Ascending aorta (tissue), 2 donors: ENCODE results near the gene TMUB1. TPM values are rescaled to one million over a fixed set of nuclear protein-coding genes. Genes with fewer than 3 reads are reported as not detected.

Source experiments
- DNase-seq, 2 donors: peaks; one replicate each; pipeline ENCODE4 v3.0.0-alpha.2; 2019; ENCODE audit warnings: low spot score in 2 of 2
- H3K27ac ChIP-seq, 2 donors: fragments of 200-600 bp; sonication (generic); one replicate each; pipeline ENCODE4 v1.5.1; 2016 to 2017; ENCODE audit warnings: mild to moderate bottlenecking in 1 of 2
- H3K27me3 ChIP-seq: fragments of 200-600 bp; sonication (generic); one replicate; pipeline ENCODE4 v1.5.1; 2017
- H3K36me3 ChIP-seq, 2 donors: fragments of 200-600 bp; sonication (generic); one replicate each; pipeline ENCODE4 v1.5.1; 2016
- H3K4me1 ChIP-seq, 2 donors: fragments of 200-600 bp; sonication (generic); one replicate each; pipeline ENCODE4 v1.5.1; 2016 to 2017; ENCODE audit warnings: mild to moderate bottlenecking in 1 of 2
- H3K4me3 ChIP-seq, 2 donors: fragments of 200-600 bp; sonication (generic); one replicate each; pipeline ENCODE4 v1.5.1; 2016 to 2017; ENCODE audit warnings: mild to moderate bottlenecking in 1 of 2
- H3K9me3 ChIP-seq, 2 donors: fragments of 200-600 bp; sonication (generic); one replicate each; pipeline ENCODE4 v1.5.1; 2016
- intact Hi-C: fragments of 100-400 bp; cut with DNase I; formaldehyde crosslinking; loops from one replicate; pipeline ENCODE4 v1.15.1; 2023
- total RNA-seq: library from RNA; depleted of rRNA; stranded (reverse); fragments of >200 nt; gene quantifications from one replicate; pipeline ENCODE4 v1.1.0, GENCODE V29; 2016
- TF ChIP-seq, protein P1 (sequence below), 3 experiments: fragments of 200-600 bp in 2 of 3; fragments of 450-650 bp in 1 of 3; sonication (generic) in 2 of 3; IDR thresholded peaks; one replicate each; pipeline ENCODE4 v1.5.1; 2016 to 2019; ENCODE audit warnings: antibody characterized with exemption in 3 of 3, mild to moderate bottlenecking in 1 of 3, moderate library complexity in 1 of 3

The TMUB1 gene
- total RNA-seq, 1 donor from 2014 or later = 143 TPM

- TF ChIP-seq, protein P1, sequence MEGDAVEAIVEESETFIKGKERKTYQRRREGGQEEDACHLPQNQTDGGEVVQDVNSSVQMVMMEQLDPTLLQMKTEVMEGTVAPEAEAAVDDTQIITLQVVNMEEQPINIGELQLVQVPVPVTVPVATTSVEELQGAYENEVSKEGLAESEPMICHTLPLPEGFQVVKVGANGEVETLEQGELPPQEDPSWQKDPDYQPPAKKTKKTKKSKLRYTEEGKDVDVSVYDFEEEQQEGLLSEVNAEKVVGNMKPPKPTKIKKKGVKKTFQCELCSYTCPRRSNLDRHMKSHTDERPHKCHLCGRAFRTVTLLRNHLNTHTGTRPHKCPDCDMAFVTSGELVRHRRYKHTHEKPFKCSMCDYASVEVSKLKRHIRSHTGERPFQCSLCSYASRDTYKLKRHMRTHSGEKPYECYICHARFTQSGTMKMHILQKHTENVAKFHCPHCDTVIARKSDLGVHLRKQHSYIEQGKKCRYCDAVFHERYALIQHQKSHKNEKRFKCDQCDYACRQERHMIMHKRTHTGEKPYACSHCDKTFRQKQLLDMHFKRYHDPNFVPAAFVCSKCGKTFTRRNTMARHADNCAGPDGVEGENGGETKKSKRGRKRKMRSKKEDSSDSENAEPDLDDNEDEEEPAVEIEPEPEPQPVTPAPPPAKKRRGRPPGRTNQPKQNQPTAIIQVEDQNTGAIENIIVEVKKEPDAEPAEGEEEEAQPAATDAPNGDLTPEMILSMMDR (IDR thresholded peaks at IDR 0.05) = no peak
- H3K27me3 ChIP-seq = no peaks in the 10 kb centered on the region
- no peaks in the 10 kb centered on the region for H3K9me3 ChIP-seq
- intact Hi-C loops = no loop called here
- peak overlapping the region in 1 of 2 donors; percentile 41 for H3K4me3 ChIP-seq
- DNase-seq = no peak
- H3K27ac ChIP-seq = no peak overlapping the region
- peaks cover 29 to 40% of the 10 kb centered on the region in 2 donors for H3K36me3 ChIP-seq
- H3K4me1 ChIP-seq = peaks cover 0 to 2% of the 10 kb centered on the region in 2 donors
Observed at GRCh38 chr7:151115836-151116418, 32.6 kb upstream of the TMUB1 start.

DNA sequence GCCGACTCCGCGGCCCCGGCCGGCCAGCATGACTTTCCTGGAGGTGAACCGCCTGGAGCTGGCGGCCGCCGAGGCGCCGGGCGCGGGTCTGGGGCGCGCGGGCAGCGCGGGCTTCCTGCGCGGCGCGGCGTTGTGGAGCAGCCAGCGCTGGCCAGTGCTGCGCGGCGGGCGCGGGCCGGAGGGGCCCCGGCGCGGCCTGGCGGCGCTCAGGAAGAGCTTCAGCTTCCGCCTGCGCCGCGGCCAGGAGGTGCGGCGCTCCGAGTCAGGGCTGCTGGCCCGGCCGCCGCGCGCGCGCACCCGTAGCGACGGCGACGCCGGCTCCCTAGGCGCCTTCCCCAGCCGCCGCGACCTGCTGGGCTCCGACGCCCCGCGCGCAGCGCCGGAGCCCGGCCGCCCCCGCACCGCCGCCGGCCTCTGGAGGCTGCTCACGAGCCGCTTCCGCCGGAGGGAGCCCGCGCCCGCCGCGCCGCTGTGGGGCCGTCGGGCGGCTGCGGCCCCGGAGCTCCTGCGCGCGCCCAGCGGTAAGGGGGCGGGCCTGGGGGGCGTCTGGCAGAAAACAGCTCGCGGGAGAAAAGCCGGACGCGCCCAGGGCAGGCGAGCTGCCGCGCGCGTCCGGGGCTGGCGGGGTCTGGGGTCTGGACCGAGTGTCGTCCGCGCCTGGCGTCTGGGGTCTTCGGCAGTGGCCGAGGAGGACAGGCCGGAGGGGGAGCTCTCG is 32.0 kb upstream of the TMUB1 start:
- TF ChIP-seq, protein P1 (IDR thresholded peaks at IDR 0.05) = no peak
- Histone ChIP-seq H3K4me3 (peak overlapping the region in 1 of 2 donors; percentile 41), H3K9me3 (no peaks in the 10 kb centered on the region), H3K36me3 (peaks cover 24 to 34% of the 10 kb centered on the region in 2 donors), H3K27me3 (no peaks in the 10 kb centered on the region), H3K27ac (no peak overlapping the region), H3K4me1 (peaks cover 0 to 2% of the 10 kb centered on the region in 2 donors)
- no peak for DNase-seq
- intact Hi-C loops = no loop called here

GRCh38 chr7:151114151-151115090 is 31.1 kb upstream of the TMUB1 start:
- Histone ChIP-seq H3K4me3 (peak overlapping the region in 1 of 2 donors; percentile 41), H3K27me3 (no peaks in the 10 kb centered on the region), H3K9me3 (no peaks in the 10 kb centered on the region), H3K4me1 (peaks cover 0 to 2% of the 10 kb centered on the region in 2 donors), H3K27ac (no peak overlapping the region), H3K36me3 (peaks cover 16 to 25% of the 10 kb centered on the region in 2 donors)
- TF ChIP-seq, protein P1 (IDR thresholded peaks at IDR 0.05) = no peak
- DNase-seq = no peak
- intact Hi-C loops = loop anchor here (5.0 kb wide), 1 partner anchor 102 kb away; no protein-coding TSS in a partner anchor

DNA sequence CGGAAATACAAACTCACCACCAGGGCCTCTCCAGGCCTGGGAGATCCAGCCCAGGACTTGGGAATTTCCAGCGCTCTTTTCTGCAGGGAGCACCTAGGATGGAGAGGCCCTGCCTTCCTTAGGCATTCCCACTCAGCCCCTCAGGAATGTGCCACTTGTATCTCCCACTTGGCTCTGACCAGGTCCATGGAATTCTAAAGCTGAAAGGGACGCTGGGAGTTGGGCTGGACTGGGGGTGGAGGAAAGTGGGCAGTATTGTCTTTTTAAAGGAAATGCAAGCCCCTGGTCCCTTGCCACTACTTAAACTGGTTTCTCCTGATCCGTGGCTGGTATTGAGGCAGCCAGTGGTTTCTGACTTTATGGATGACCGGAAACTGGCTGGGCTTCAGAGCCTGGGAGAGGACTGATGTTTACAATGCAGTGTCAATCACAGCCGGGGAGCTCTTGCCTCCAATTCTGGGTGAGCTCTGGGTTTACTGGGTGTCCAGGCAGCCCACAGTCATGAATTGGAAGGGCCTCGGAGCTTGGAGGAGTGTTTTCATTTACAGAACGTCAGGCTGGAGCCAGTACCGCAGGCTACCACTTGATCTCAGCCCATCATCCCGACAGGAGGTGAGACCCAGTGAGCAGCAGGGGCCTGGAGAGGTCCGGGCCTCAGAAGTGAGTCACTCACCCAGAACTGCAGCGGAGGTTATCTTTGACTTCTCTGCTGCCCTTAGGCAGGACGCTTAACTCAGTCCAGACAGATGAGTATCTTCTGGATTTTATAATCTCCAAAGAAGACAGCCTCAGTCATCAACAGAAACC is 30.3 kb upstream of the TMUB1 start:
- intact Hi-C loops = loop anchor here (5.0 kb wide), 1 partner anchor 101 kb away; no protein-coding TSS in a partner anchor
- peaks cover 0 to 2% of the 10 kb centered on the region in 2 donors for H3K4me1 ChIP-seq

More for the DNA sequence above, 30.3 kb upstream of the TMUB1 start:
- Histone ChIP-seq H3K4me3 (no peak overlapping the region), H3K36me3 (peaks cover 8 to 16% of the 10 kb centered on the region in 2 donors), H3K27me3 (no peaks in the 10 kb centered on the region), H3K9me3 (no peaks in the 10 kb centered on the region), H3K27ac (no peak overlapping the region)
- TF ChIP-seq, protein P1 (IDR thresholded peaks at IDR 0.05) = no peak
- DNase-seq = no peak
